CD4-positive, alpha-beta T cell treated with Interleukin-17A for 1 hour (primary cell): ENCODE results near the gene SMIM44.

ENCODE experiments used
- DNase-seq: peaks from one replicate; pipeline ENCODE4 v3.0.0-alpha.2; 2020

The SMIM44 gene

DNA sequence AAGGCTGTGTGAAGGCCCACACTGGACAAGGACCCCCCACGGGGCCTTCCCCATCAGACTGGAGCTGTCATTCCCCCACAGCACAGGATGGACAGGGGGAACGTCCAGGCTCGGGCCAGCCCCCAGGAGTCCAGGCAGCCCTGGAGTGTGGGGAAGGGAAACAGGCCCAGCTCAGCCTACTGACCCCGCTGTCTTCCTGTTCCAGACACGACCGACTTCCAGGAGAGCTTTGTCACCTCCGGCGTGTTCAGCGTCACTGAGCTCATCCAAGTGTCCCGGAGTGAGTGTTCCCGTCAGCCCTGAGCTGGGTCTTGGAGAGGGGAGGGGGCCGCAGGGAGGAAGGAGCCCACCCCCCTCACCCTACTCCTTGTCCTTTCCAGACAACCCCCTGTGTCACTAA lies 49.9 kb downstream of the SMIM44 start:
- no peak for DNase-seq
